SK-N-SH (cell line): ENCODE data around the gene CD200R1. TPM values are rescaled to one million over a fixed set of nuclear protein-coding genes. Genes with fewer than 3 reads are reported as not detected.

Source experiments
- polyA plus RNA-seq, 3 experiments: library from polyadenylated mRNA; depleted of rRNA; stranded (reverse); fragments of >200 nt; gene quantifications; 2 replicates each; pipeline ENCODE4 v1.2.3, GENCODE V29; 2012

Gene CD200R1
- polyA plus RNA-seq, 1 of the 3 experiments (the other 2 are of a cell fraction) = 0.02 TPM

Other genes with a start within 250 kb of the CD200R1 start
- gene CD200R1L, start 128.2 kb downstream of the CD200R1 start, polyA plus RNA-seq (2012; rRNA removed) = not detected in 2 replicates
- 19.2 and 20.1 TPM in 2 replicates for gene GTPBP8, start 15.9 kb upstream of the CD200R1 start, polyA plus RNA-seq (2012; rRNA removed)
- 5.8 and 6.6 TPM in 2 replicates for gene BOC, start 236.5 kb upstream of the CD200R1 start, polyA plus RNA-seq (2012; rRNA removed)